ENCODE measurements around the gene LYPLAL1.

DNA sequence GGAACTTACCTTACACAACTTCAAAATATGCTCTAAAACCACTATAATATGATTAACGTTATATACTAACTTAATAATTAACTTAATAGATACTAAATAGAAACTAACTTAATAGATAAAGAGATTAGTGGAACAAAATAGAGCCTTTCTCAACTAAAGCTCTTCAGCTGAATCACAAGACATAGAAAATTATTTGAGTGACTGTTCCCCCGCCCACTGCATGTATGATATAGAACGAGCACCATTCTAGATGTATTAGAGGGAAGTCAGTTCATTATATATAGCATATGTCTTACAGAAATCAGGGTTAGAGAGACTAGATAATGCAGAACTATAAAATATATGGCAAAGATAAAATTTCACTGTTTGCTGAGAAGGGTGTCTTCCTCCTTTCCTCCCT lies 16.3 kb downstream of the LYPLAL1 start:
- TF ChIP-seq EZH2 (optimal IDR thresholded peaks at IDR 0.05; ENCODE audit: low read depth, low read length): no peak
- TF ChIP-seq EZH2phosphoT487 (IDR thresholded peaks at IDR 0.05; ENCODE audit: low read length): no peak

Measured in MM.1S (cell line).